Stimulated activated CD4-positive, alpha-beta T cell treated with anti-CD3 and anti-CD28 coated beads, Interleukin-12 subunit alpha, Interleukin-12 subunit beta, amount 100 ng/mL, for 4 hours (primary cell): ENCODE data around the gene CCDC39.
A peak's percentile ranks its signal among the peaks of the same experiment; 100 is the strongest.

Source experiments
- DNase-seq: peaks from one replicate; pipeline ENCODE4 v3.0.0-alpha.2; 2020

Gene CCDC39

DNA sequence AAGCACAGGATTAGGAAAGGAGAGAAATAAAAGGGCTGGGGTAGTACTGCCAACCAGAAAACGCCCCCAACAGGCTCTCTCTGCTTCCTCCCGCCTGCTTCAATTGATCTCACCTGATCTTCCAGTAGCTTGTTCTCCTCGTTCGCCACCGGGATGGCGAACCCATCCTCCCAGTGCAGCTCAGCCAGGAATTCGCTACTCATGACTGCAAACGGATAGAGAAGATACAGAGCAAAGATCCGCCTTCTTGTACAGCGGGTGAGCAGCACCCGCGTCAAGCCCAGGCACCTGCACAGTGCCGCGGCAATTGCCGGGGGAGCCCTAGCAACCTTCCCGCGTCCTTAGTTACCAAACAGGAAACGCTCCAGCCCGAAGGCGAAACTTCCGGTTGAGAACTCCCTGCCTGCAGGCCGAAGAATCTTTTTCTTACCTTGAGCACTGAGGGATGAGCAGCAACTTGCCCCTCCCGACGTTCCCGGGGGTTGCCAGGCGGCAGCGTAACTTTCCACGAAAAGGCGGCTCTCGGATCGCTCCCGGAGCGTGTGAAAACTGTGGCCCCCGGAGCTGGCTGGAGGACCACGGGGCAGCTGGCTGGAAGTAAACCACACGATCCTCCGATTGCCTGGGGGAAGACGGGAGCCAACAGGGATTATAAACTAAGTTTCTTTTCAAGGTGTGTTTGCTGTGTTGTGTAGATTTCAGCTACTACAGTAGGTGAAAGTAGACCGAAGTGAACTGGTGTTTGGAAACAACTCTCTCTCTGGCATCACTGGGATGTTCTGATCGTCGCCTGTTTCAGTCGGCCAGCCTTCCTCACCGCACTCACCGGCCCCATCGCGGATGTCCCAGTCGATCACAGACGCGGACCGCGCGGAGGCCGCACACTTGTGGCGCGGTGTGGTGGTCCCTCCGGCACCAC lies at the start of gene CCDC39:
TSS of gene CCDC39 (minus strand) at position 312 of the 919 bp plus-strand sequence. CDS start at position 203, 109 bp downstream.
- DNase-seq = peak; percentile 70

DNA sequence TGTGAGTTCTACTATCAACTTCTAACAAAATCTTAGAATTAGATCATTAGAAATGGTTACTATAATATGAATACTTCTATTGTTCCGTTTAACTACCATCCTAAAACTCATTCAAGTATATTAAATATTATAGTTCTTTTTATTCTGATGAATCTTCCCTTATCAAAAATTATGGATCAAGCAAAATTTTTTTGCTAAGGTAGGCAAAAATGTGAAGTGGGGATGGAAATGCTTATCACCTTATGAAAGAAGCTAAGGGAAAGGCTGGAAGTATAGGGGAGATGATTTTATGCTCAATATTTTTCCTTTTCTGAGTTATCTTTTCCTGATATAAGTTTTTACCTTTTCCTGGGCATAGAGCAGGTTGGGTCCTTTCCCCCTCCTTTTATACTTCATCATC lies 40.7 kb upstream of the CCDC39 start:
- DNase-seq = no peak

DNA sequence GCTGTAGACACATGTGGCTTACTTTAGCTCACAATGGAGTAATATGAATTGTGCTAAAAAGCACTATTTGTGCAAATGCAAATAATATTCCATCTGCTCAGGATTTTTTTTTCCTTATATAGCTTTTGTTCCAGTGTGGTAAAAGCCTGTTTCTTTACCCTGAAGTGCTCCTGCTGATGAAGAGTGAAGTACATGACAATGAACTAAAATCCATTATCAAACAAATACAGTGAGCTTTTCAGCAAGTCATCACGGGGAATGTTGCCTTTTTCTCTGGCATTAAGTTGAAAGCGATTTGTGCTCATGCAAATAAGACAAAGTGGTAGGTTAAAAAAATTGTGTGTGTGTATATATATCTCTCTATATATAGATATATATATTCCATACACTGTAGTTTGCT lies 28.6 kb upstream of the CCDC39 start:
- no peak for DNase-seq

DNA sequence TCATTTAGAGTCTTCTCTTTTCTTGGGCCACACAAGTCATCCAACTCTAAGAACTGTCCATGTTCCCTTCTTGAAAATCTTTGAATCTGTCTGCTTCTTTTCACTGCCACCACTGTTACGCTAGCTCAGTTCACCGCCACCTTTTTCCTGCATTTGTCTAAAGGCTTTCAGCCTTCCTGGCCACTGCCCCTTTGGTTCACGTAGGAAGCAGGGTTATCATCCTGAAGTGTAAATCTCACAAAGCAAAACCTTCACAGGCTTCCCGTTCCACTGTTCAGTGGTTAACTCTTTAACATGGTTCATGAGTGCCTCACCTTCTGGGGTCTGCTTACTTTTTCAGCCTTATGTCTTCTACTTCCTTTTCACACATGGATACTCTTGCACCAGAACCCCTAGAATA lies 26.3 kb upstream of the CCDC39 start:
- no peak for DNase-seq

DNA sequence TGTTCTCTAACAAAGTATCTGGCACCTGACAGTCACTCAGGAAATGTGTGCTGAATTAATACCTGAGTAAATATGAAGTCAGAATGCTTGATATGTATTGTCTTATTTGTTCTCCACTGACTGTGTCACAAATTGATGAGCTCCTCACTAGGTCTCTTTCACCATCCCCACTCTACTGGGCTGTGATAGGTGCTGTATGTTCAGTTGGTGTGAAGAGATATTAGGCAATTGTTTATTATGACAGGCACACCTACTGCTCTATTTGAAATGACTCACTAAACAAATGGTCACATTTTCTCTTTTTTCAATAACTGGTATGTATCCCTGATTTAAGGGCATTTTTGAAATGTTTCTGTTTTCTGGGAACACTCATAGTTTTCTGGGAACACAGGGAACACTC lies 25.2 kb upstream of the CCDC39 start:
- DNase-seq = no peak

DNA sequence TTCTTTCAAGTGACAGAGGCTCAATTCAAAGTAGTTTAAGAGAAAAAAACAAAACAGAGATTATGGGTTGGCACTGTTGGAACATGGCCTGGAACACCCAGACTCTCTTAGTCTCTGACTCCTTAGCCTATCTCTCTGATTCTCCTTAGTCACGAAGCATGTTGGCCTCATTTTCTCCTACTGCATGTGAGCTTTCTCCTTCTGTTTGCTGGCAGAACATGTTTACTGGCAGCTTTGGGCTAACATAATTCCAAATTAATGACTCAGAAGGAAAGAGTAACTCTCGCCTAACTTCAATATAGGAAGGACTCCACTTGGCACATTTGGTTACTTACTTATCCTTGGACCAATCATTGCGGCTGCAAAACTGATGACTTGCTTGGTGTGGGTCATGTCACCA lies 21.7 kb upstream of the CCDC39 start:
- DNase-seq = no peak

DNA sequence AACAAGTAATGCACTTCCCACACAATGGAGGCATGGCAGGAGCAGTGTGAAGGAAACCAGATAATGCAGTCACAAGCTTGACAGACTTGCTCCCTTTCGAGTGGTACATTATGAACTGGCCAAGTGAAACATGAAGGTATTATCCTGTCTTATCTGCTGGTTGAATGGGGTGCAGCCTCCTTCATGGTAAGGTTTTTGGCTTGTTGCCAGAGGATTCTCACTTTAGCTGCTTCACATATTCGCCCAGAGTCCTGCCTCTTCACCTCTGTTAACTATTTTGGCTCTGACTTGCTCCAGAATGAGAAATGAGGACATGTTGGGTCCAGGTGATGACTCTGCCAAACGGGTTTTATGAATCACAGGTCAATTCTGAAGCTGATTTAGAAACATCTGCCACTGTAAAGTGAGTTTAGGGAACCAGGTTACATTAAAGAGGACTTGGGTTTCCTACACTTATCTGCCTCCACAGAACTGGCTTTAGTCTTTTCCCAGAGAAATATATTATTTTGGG lies 19.5 kb upstream of the CCDC39 start:
- no peak for DNase-seq

DNA sequence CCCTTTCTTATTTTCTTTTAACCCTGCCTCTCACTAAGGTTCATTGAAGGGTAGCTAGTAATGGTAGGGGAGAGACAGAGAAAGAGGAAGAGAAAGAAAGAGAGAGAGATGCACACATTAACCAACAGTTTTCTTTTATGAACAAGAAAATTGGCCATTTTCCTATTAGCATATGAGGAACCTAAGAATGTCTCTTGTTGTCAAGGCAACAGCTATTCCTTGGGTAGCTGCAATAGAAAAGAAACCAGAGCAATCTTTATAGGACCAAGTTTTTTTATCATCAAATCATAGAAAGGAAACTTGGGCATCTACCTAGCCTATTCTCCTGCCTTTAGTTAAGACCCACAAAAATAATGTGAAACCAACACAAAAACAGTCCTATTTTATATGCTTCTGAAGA lies 15.0 kb upstream of the CCDC39 start:
- DNase-seq = no peak

DNA sequence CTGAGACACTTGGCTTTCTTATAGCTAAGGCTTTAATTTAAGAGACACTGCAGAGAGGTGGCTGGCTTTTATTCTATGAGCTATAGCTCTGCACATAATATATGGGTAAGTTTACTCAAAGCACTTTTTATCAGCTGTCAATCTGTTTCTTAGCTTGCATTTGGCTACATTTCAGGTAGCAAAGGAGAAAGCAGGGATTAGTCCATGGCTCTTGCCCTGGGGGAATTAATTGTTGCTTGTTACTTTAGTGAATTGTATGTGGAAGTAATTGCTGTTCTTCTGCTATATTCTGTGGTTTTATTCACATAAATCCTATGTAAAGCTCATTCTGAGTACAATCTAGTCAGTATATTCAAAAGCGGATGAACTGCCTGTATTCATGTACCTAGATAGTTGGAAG lies 14.4 kb upstream of the CCDC39 start:
- DNase-seq = no peak

DNA sequence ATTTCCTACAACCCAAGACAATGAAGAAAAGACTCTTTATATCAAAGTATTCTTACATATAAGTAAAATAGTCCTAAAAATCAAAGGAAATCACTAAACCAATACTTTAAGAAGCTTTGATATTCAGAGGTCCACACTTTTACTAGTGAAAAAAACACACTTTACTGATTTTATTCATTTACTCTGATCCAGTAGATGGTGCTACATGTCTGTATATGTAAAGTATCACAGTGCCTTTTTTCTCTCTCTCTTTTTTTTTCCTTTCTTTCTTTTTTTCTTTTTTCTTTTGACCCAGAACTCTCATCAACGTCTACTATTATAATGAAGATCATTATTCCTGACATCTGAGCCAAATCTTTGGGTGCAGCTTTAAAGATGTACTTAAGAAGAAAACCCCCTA lies 10.8 kb upstream of the CCDC39 start:
- no peak for DNase-seq

DNA sequence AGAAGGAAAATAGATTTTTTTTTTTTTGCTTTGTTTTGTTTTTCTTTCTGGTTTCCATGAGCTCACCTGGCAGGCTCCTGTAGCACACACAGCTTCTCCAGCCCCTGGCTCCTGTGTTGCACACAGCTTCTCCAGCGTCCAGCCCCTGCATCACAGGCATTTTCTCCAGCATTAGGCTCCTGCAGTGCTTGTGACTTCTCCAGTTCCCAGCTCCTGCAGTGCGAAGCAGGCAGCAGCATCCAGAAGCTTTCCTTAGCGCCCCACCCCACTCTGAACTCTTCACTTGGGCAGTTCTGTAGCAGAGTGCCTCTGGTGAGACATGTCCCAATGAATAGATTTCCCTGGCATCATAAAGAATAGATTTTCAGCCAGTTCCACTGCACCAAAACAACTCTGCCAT lies 5.5 kb upstream of the CCDC39 start:
- no peak for DNase-seq

DNA sequence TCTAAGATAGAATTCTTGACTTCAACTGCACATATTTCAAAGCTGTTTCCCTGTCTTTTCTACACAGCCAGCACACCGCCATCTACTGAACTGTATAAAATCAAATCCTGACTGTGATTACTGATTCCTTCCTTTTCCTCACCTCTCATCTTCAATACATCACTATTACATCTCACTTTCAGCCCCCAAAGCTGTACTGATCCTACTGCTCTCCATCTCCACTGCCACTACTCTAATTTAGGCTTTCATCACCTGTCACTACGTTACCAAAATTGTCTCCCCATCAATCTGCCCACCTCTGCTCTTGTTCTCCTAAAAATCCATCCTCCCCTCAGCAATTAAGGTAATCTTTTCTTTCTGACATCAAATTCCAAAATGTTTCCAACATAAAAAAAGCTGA lies 4.5 kb upstream of the CCDC39 start:
- DNase-seq = no peak

DNA sequence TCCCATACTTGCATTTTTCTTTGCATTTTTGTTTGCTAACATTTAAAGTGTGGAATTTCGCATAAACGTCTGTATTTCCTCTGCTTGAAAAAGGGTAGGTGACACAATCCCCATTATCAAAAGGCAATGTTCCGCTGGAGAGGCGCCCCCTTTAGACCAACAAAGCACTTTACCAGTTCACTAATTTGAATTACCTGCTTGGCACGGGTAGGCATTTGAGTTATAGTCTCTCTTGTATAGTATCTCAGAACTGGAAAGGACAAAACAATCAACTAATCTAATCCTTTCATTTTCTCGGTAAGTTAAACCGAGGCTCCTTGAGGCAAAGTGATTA lies 775 bp upstream of the CCDC39 start:
- DNase-seq = no peak

DNA sequence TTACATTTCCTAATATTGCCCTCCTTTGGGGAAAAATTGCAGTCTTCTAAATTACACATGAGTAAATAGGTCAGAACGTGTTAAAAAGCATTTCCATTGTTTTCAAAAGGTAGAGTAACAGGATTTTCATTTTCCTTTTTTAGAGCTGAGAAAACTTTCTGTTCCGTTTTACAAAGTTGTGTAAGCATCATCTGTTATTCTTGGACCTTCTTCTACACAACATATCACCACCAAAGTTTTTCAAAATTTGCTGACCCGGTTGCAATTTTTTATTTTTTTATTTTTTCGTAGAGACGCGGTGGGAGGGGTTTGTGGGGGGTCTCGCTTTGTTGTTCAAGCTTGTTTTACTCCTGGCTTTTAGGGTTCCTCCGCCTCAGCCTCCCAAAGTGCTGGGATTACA lies 1.1 kb downstream of the CCDC39 start:
- DNase-seq = no peak

DNA sequence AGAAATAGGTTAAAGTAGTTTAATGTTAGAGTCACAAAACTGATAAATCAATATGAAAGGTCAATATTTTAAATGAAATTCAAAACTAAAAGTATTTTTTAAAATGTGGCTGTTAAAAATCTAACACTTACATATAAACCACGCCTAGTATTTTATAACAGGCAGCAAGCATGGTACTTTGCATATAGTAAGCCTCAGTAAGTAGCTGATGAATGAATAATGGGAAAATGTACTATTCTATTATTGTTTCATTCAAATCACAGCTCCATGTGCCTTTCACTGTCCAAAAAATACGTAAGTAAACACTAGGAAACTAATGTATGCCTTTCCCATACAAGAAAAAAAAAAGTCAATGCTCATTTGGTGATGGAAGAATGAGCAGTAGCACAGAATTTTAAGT lies 17.8 kb downstream of the CCDC39 start:
- no peak for DNase-seq

DNA sequence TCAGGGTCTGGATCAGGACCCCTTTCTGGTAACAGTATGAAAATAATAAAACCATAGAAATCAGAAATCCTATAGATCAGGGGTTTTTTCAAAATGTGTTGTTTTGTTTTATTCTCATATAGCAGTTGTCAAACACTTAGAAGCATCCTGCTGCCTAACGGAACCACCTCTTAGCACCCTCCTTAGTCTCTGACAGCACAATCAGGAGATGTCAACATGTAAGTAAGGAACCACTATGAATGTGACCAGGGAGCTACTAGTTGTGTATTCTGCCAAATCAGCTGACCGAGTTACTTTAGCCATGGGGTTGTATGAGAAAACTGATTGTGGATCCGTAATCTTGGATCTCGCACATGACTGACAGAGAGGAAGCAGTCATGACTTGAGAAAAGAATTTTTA lies 22.2 kb downstream of the CCDC39 start:
- DNase-seq = no peak

DNA sequence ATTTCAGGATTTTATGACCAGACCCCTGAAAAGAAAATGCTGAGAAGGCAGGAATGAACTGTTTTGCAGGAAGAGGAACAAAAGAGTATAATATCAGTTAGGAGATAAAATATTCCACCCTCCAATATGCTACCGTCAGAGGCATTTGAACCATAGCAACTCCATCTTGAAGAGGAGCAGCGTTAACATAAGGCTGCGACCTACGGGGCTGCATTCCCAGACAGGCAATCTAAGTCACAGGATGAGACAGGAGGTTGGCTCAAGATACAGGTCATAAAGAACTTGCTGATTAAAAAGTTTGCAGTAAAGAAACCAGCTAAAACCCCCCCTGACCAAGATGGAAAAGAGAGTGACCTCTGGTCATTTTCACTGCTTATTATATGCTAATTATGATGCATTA lies 22.9 kb downstream of the CCDC39 start:
- DNase-seq = no peak

DNA sequence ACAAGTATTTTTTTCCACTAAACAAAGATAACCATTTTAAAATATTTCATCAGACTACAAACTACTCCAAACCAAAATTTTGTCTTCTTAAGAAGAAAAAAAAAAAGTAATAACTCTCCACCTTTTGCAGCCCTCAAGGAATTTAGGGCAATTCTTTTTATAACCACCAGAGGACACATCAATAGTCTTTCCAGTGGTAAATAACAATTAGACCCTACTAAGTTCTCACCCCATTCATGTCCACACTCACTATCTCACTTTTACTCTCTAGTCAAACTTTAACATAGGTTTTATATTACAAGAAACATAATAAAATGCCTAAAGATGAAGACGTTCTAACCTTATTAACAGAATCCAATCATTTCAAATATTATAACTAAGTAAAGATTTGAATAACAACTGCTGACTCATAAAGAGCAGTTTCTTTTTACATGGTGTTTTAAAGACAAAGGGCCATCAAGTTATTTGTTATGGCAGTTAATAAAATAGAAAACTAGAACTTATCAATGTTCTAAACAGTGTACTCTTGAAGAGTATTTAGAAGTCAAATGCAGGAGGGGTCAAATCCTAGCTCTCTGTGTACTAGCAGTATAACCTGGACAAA lies 33.0 kb downstream of the CCDC39 start:
- DNase-seq = no peak

DNA sequence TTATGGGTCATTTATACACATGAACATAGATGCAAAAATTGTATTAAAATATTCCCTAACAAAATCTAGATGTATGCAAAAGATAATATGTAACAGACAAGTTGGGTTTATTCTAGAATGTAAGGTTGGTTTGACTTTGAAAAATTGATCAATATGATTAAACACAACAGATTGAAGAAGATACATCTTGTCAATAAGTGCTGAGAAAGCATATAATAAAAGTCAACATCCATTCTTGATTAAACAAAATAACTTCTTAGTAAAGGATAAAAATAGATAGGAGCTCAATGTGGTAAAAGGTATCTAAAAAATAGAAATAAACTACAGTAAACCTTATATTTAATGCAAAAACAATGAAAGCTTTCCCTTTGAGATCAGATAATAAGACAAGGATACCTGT lies 38.3 kb downstream of the CCDC39 start:
- no peak for DNase-seq

DNA sequence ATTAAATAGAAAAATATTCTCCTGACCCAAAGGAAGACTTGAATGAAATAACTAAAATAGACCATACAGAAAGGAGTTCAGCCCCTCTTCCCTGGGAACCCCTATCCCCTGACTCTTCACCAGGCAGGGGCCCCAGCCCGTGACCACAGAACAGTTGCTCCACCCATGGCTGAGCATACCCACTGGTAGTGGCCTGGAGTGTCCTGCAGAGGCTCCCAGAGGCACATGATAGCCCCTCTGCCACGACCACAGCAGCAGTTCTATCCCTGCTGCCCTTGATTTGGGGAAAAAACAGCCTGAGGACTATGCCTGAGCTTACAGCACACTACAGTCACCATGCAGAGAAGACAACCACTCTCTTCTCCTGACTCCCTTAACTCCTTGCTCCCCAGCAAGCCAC lies 45.6 kb downstream of the CCDC39 start:
- DNase-seq = no peak

DNA sequence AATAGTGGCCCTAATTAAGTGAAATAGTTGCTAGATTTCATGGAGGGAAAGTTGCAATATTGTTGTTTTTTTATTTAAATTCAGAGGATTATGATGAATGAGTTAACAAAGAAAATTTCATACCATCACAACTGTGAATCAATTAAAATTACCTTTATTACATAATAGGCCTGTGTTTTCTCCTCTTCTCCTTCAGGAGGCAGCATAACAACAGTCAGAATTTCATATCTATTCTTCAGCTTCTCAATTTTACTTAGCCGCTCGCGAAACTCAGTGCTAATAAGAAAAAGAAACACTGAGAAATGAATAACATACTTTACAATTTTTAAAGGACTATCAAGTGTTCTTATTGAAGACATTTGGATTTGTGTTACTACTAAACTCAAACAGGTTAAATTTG lies 48.0 kb downstream of the CCDC39 start:
- no peak for DNase-seq

DNA sequence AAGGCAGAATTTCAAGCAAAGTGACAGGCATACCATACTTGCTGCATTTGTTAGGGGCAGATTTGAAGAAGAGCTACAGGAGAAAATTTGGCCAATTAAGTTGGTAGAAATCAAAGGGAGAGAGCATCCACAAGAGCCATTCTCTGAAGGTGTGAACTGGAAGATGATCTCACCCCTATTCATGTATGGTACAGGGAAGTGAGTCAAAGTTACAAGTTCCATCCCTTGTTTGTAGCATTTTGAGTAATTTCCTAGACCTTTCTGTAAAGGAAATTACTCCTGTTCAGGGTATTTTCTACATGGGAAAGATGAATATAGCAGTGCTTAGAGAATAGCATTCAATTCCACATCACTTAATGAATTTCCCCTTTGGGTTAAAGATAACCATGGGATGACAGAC lies 48.9 kb downstream of the CCDC39 start:
- no peak for DNase-seq

DNA sequence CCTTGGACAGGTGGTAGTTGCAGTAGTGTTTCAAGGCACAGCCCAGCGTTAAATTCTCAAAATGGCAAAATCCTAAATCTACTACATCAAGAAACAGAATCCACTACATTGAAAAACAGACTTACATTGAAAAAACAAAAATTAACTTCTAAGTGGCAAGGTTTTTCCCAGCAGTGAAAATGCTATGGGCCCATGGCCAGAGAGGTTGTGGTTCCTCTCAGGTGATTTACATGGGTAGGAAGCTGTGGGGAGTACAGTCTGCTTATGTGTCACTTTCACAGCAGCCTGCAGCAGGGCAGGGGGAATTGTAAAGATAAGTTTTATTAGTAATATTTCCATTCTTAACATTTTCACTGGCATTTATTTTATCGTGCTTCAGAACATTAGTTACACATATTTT lies 52.4 kb downstream of the CCDC39 start:
- no peak for DNase-seq

DNA sequence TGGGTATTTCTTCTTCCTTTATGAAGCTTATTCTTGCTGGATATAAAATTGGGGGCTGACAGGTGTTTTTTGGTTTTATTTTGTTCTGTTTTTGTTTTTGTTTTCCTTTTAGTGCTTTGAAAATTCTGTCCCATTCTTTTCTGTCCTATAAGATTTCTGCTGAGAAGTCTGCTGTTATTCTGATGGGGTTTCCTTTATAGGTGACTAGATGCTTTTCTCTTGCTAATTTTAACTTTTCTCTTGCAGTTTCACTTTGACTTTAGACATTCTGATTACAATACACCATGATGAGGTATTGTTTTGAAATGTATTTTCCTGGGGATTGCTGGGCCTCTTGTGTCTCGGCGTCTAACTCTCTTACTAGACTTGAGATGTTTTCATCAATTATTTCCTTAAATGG lies 54.6 kb downstream of the CCDC39 start:
- DNase-seq = no peak

DNA sequence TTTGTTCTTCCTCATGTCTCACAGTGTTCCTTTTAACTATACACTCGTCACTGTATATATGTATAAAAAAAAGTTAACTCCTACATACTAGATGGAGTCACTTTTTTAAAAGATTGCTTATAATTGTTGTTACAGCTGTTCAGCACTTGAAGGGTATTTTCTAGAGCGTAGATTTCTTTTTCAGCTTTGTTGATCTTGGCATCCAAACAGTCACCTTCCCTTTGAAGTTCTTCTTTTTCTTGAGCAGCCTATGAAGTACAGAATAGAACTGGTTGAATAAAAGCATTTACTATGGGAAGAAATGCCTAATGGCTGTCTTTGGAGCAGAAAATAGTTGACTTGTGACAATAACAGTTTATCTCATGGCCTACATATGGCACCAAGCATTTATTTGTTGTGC lies 59.6 kb downstream of the CCDC39 start:
- DNase-seq = no peak
